ENCODE measurements around the gene GJD3. TPM values are rescaled to one million over a fixed set of nuclear protein-coding genes. Genes with fewer than 3 reads are reported as not detected.
"Not testable (repeated sequence)": the region's sequence is repeated elsewhere in the genome, so short reads cannot be mapped to it uniquely, and the experiment has no call there.

Gene GJD3
- total and polyA plus RNA-seq, 4 donors, result 0.36 to 0.61 (median 0.40) TPM; not detected in 1

DNA sequence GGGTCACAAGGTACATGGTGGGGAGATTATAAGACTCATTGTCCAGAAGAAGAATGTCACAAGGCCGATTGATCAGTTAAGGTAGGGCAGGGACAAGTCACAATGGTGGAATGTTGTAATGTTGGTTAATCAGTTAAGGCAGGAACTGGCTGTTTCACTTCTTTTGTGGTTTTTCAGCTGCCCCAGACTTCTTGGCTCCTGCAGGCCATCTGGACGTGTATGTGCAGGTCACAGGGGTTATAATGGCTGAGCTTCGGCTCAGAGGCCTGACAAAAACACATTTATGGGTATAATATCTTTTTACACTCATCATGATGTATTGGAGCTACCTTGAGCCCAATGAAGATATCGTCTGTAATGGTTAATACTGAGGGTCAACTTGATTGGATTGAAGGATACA, 8.1 kb upstream of the GJD3 start:
- not testable (repeated sequence) for H3K4me3 ChIP-seq (ENCODE audit: low read depth, low read length); H3K27ac ChIP-seq (ENCODE audit: low read depth, low read length); H3K36me3 ChIP-seq (ENCODE audit: control insufficient read depth, insufficient read depth, low read length); H3K4me1 ChIP-seq (ENCODE audit: control insufficient read depth, insufficient read depth, low read length); DNase-seq (ENCODE audit: low read depth in 4 of 6, low spot score in 6 of 6); H3K9me3 ChIP-seq (ENCODE audit: control insufficient read depth, insufficient read depth, low read length); H3K27me3 ChIP-seq (ENCODE audit: control insufficient read depth, insufficient read depth, low read length)
- 86% methylated on average over 2 of the region's 4 CpGs for WGBS (ENCODE audit: insufficient coverage)

DNA sequence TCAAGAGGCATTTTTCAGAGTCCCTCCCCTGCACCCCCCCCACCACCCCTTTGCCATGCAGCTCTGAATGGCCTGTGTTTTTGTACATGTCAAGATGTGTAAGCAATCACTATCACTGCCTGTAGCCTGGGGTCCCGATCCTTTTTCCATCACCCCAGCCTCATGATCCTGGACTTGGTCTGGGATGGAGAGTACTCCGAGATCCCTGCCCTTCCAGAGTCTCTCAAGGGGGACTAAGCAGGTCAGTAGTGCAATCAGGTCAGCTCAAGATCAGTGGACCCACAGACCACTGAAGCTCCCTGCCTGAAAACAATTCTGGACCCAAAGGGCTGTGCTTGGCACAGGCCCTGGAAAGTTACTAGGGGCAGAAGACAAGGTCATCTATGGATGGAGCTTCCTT, 7.5 kb upstream of the GJD3 start:
- no peak for DNase-seq (ENCODE audit: low read depth in 4 of 6, low spot score in 6 of 6)
- Histone ChIP-seq H3K4me3 (ENCODE audit: low read depth, low read length) (no peak overlapping the region), H3K36me3 (ENCODE audit: control insufficient read depth, insufficient read depth, low read length) (no peaks in the 10 kb centered on the region), H3K27me3 (ENCODE audit: control insufficient read depth, insufficient read depth, low read length) (no peaks in the 10 kb centered on the region), H3K4me1 (ENCODE audit: control insufficient read depth, insufficient read depth, low read length) (peaks cover 4% of the 10 kb centered on the region), H3K9me3 (ENCODE audit: control insufficient read depth, insufficient read depth, low read length) (no peaks in the 10 kb centered on the region), H3K27ac (ENCODE audit: low read depth, low read length) (no peak overlapping the region)
- WGBS (ENCODE audit: insufficient coverage), result 95% methylated on average over 2 of the region's 2 CpGs

DNA sequence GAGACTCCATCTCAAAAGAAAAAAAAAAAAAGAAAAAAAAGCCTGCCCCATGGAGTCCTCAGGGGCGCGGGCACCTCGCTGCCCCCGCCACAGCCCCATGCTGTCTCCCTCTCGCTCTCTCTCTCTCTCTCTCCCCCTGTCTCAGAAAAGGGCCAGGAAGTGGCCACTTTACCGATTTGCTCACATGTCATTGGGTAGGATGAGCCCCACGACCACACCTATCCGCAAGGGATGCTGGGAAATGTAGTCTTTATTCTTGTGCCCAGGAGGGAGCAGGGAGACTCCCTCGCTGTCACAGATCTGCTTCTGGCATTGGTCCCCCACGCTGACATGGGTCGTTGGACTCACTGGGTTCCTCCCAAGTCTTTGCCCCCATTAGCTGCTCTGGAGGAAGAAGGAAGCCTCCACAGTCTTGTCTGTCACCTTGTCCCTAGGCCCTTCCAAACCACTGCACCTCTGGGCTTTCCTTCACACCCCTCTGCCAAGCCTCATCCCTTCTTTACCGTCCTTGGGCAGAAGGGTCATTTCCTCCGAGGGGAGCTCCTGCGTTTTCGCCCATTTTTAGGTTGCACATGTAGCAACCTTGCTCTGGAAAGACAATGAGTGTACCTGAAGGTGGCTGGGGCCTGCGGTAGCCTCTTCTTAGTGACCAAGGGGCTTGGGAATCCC, 6.9 kb upstream of the GJD3 start:
- Histone ChIP-seq H3K36me3 (ENCODE audit: control insufficient read depth, insufficient read depth, low read length) (no peaks in the 10 kb centered on the region), H3K4me1 (ENCODE audit: control insufficient read depth, insufficient read depth, low read length) (peaks cover 4% of the 10 kb centered on the region), H3K27me3 (ENCODE audit: control insufficient read depth, insufficient read depth, low read length) (no peaks in the 10 kb centered on the region), H3K4me3 (ENCODE audit: low read depth, low read length) (no peak overlapping the region), H3K27ac (ENCODE audit: low read depth, low read length) (no peak overlapping the region), H3K9me3 (ENCODE audit: control insufficient read depth, insufficient read depth, low read length) (no peaks in the 10 kb centered on the region)
- WGBS (ENCODE audit: insufficient coverage), result 85% methylated on average over 7 of the region's 16 CpGs
- no peak for DNase-seq (ENCODE audit: low read depth in 4 of 6, low spot score in 6 of 6)

DNA sequence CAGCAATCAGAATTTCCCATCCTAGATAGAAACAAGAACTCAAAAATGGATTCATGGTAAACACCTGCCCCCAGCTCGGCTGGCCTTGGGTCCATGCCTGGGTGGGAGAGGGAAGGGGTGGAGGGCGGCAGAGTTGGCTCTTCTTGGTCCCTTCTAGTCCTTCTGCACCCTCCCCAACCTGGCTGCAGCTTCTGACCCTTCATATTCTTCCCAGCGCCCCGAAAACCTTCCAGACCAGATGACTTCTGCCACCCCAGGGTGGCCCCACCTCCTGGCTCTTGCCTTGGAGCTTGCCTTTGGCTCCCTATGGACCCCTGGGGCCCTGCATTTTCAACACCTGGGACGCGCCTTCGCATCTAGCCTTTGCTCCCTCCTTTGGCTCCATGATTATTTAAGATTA, 5.4 kb upstream of the GJD3 start:
- WGBS (ENCODE audit: insufficient coverage), result 100% methylated on average over 3 of the region's 7 CpGs
- no peaks in the 10 kb centered on the region for H3K9me3 ChIP-seq (ENCODE audit: control insufficient read depth, insufficient read depth, low read length)
- H3K36me3 ChIP-seq (ENCODE audit: control insufficient read depth, insufficient read depth, low read length), result no peaks in the 10 kb centered on the region
- DNase-seq (ENCODE audit: low read depth in 4 of 6, low spot score in 6 of 6), result no peak
- peaks cover 2% of the 10 kb centered on the region for H3K4me1 ChIP-seq (ENCODE audit: control insufficient read depth, insufficient read depth, low read length)
- no peaks in the 10 kb centered on the region for H3K27me3 ChIP-seq (ENCODE audit: control insufficient read depth, insufficient read depth, low read length)
- no peak overlapping the region for H3K27ac ChIP-seq (ENCODE audit: low read depth, low read length)
- no peak overlapping the region for H3K4me3 ChIP-seq (ENCODE audit: low read depth, low read length)

DNA sequence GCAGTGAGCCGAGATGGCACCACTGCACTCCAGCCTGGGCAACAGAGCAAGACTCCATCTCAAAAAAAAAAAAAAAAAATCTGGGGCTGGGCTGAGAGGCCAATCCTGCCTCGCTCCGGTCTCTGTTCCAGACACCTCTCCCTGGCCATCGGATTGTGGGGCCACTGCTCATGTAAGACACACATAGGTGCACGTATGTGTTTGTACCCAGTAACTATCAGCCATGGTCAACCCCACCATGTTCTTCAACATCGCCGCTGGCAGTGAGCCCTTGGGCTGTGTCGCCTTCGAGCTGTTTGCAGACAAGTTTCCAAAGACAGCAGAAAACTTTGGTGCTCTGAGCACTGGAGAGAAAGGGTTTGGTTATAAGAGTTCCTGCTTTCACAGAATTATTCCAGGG, 3.2 kb upstream of the GJD3 start:
- not testable (repeated sequence) for DNase-seq (ENCODE audit: low read depth in 4 of 6, low spot score in 6 of 6); H3K4me3 ChIP-seq (ENCODE audit: low read depth, low read length); H3K9me3 ChIP-seq (ENCODE audit: control insufficient read depth, insufficient read depth, low read length); H3K27ac ChIP-seq (ENCODE audit: low read depth, low read length); H3K36me3 ChIP-seq (ENCODE audit: control insufficient read depth, insufficient read depth, low read length)
- WGBS (ENCODE audit: insufficient coverage), result 100% methylated on average over 8 of the region's 9 CpGs
- peaks cover 14% of the 10 kb centered on the region for H3K27me3 ChIP-seq (ENCODE audit: control insufficient read depth, insufficient read depth, low read length)
- peaks cover 15% of the 10 kb centered on the region for H3K4me1 ChIP-seq (ENCODE audit: control insufficient read depth, insufficient read depth, low read length)

DNA sequence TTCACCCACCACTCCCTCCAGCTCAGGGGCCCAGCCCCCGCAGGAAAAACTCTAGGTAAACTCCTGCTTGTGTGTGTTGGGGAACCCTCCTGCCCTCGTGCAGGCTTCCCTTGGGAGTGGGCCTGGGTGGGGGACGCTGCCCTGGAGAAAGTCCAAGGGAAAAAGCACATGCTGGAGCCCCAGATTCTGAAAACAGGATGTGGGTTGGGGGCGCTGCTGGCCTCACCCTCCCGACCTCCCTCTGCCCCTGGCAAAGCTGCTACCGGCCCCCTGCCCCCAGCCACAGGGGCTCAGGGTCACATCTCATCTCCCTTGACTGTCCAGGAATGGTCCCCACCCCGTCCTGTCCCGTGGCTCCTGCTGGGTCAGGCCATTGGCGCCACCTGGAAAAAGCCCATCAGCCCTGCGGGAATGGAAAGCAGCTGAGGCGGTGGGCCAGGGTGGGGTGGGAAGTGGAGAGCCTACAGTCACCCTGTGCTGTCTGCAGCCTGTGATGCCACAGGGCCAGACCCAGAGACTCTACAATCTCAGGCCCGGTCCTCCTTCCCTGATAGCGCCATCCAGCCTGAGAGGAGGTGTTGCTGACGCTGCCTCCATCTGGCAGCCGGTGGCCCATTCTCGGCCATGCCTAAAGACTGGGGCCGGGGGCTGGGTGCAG, 2.5 kb upstream of the GJD3 start:
- H3K27ac ChIP-seq (ENCODE audit: low read depth, low read length), result no peak overlapping the region
- WGBS (ENCODE audit: insufficient coverage), result 74% methylated on average over 14 of the region's 17 CpGs
- peaks cover 22% of the 10 kb centered on the region for H3K4me1 ChIP-seq (ENCODE audit: control insufficient read depth, insufficient read depth, low read length)
- H3K4me3 ChIP-seq (ENCODE audit: low read depth, low read length), result no peak overlapping the region
- peaks cover 20% of the 10 kb centered on the region for H3K27me3 ChIP-seq (ENCODE audit: control insufficient read depth, insufficient read depth, low read length)
- H3K36me3 ChIP-seq (ENCODE audit: control insufficient read depth, insufficient read depth, low read length), result no peaks in the 10 kb centered on the region
- DNase-seq (ENCODE audit: low read depth in 4 of 6, low spot score in 6 of 6), result no peak
- no peaks in the 10 kb centered on the region for H3K9me3 ChIP-seq (ENCODE audit: control insufficient read depth, insufficient read depth, low read length)

DNA sequence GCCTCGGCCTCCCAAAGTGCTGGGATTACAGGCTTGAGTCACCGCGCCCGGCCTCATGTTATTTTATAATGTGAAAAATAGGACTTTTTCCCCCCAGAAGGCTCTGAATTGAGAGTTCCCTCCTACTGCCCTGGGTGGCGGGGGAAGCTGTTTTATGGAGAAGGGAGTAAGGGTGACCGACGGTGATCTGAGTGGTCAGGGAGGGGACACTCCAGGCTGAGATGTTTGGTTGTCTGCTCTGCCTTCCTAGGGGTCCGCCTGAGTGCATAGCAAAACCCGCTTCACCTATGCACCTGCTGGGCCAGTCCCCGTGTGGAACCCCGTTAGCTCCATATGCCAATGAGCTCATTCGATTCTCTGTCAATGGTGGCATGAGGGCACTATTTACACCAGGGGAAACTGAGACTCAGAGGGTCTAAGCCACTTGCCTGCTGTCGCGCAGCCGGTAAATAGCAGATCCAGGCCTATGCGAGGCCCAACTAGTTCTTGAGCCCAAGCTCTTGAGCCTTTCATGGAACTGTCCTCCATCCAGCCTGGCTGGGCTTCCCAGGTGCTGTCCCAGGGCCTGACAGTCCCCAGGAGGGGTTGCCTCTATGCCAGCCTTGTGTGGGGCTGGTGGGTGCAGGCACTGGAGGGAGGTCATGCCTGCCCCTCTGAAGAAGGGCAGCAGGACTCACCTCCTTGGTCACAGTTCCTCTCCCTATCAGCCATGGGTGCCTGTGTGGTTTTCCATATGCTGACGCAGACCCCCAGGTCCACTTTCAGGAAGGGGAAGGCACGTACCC, 1.7 kb upstream of the GJD3 start:
- Histone ChIP-seq H3K27ac (ENCODE audit: low read depth, low read length) (no peak overlapping the region), H3K4me3 (ENCODE audit: low read depth, low read length) (no peak overlapping the region), H3K9me3 (ENCODE audit: control insufficient read depth, insufficient read depth, low read length) (no peaks in the 10 kb centered on the region), H3K27me3 (ENCODE audit: control insufficient read depth, insufficient read depth, low read length) (peaks cover 27% of the 10 kb centered on the region), H3K4me1 (ENCODE audit: control insufficient read depth, insufficient read depth, low read length) (peaks cover 24% of the 10 kb centered on the region), H3K36me3 (ENCODE audit: control insufficient read depth, insufficient read depth, low read length) (no peaks in the 10 kb centered on the region)
- DNase-seq (ENCODE audit: low read depth in 4 of 6, low spot score in 6 of 6), result no peak
- 88% methylated on average over 10 of the region's 18 CpGs for WGBS (ENCODE audit: insufficient coverage)

DNA sequence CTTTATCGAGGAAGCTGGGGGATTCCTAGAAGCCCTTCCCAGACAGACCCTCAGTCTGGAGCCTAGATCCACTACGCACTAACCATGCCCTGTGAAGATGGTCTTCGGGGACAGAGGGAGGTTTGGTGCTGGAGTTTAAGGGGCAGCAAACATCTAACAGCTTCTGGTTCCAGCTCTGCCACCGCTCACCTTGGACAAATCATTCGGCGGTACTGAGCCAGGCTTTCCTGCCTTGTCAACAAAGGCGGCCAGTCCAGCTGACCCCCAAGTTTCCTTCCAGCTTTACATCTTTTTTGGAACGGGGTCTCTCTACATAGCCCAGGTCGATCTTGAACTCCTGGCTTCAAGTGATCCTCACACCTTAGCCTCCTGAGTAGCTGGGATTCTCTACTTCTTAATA, 369 bp upstream of the GJD3 start:
- Histone ChIP-seq H3K9me3 (ENCODE audit: control insufficient read depth, insufficient read depth, low read length) (no peaks in the 10 kb centered on the region), H3K36me3 (ENCODE audit: control insufficient read depth, insufficient read depth, low read length) (no peaks in the 10 kb centered on the region), H3K27me3 (ENCODE audit: control insufficient read depth, insufficient read depth, low read length) (peaks cover 34% of the 10 kb centered on the region), H3K4me3 (ENCODE audit: low read depth, low read length) (no peak overlapping the region), H3K4me1 (ENCODE audit: control insufficient read depth, insufficient read depth, low read length) (peaks cover 24% of the 10 kb centered on the region), H3K27ac (ENCODE audit: low read depth, low read length) (no peak overlapping the region)
- DNase-seq (ENCODE audit: low read depth in 4 of 6, low spot score in 6 of 6), result no peak
- WGBS (ENCODE audit: insufficient coverage), result 80% methylated on average over 7 of the region's 9 CpGs

DNA sequence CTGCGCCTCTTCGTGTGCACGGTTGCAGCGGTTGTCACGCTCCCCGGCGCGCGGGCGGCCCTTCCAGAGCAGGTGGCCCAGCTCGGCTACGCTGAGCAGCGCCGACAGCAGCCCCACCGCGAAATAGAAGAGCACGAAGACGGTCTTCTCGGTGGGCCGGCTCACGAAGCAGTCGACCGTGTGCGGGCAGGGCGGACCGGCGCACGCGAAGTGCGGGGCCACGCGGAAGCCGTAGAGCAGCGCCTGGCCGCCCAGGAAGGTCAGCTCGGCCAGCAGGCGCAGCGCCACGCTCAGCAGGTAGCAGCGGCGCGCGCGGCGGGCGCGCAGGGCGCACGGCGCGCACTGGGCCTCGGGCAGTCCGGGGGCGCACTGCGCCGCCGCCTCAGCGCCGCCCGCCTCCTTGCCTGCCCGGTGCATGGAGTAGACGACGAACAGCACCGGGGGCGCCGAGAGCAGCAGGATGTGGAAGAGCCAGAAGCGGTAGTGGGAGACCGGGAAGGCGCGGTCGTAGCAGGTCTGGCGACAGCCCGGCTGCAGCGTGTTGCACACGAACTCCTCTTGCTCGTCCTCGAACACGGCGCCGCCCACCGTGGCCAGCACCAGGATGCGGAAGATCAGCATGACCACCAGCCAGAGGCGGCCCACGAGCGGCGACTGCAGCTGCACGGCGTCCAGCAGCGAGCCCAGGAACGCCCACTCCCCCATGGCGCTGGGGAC, 1.3 kb downstream of the GJD3 start:
- Histone ChIP-seq H3K4me1 (ENCODE audit: control insufficient read depth, insufficient read depth, low read length) (peaks cover 27% of the 10 kb centered on the region), H3K9me3 (ENCODE audit: control insufficient read depth, insufficient read depth, low read length) (no peaks in the 10 kb centered on the region), H3K36me3 (ENCODE audit: control insufficient read depth, insufficient read depth, low read length) (no peaks in the 10 kb centered on the region), H3K27ac (ENCODE audit: low read depth, low read length) (no peak overlapping the region), H3K27me3 (ENCODE audit: control insufficient read depth, insufficient read depth, low read length) (peaks cover 34% of the 10 kb centered on the region), H3K4me3 (ENCODE audit: low read depth, low read length) (peak overlapping the region; percentile 40)
- peak in 2 of 6 donors; percentile 55 to 71 for DNase-seq (ENCODE audit: low read depth in 4 of 6, low spot score in 6 of 6)
- under 1% methylated on average over 91 of the region's 91 CpGs for WGBS (ENCODE audit: insufficient coverage)
